ENCODE measurements around the gene C14orf180.
A peak's percentile ranks its signal among the peaks of the same experiment; 100 is the strongest.

C14orf180 gene

DNA sequence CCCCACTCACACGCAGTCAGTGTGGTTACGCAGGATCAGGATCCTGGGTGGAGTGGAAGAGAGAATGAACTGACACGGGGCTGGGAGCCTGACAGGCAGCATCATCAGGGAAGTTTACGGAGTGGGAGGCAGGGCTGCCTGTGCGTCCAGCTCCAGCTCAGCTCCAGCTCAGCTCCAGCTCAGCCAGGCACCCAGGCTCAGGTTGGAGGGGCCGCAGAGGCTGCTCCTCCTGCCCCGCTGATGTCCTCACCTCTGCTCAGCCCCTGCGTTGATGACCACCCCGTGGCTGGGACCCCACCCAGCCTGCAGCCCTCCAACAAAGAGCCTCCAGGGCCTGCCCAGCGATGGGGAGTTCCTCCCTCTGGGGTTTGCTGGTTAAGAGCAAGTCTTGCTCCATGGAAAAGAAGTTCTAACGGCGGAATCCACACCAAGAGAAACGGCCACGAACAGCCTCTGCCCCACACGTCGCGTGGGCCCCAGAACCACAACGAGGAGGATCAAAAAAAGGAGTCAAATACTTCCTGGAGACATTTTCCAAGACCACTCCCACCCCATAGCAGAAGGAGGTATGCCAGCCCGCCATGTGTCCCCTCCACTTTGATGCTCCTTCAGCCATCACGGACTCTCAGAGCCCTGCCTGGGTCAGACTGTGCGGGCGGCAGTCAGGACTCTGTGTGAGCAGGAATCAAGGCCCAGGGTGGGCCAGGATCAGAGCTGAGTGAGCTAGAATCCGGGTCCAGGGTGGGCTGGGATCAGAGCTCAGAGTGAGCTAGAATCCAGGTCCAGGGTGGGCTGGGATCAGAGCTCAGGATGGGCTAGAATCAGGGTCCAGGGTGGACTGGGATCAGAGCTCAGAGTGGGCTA is 17.7 kb upstream of the C14orf180 start:
- DNase-seq (ENCODE audit: low spot score), result no peak

DNA sequence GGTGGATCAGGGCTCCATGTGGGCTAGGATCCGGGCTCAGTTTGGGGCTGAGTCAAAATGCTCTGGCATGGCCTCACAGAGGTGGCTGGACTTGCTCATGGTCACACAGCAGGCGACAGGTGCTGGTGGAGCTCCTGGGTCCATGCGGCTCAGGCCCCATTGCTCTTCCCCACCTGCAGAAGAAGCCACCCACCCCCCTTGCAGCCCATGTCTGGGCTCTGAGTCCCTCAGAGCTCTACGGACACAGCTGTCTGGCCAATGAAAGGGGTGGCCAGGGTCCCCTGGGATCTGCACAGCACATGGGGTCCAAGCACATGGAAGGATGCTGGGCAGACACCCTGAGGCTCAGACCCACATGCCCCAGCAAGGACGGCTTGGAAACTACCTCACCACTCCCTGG is 17.0 kb upstream of the C14orf180 start:
- no peak for DNase-seq (ENCODE audit: low spot score)

DNA sequence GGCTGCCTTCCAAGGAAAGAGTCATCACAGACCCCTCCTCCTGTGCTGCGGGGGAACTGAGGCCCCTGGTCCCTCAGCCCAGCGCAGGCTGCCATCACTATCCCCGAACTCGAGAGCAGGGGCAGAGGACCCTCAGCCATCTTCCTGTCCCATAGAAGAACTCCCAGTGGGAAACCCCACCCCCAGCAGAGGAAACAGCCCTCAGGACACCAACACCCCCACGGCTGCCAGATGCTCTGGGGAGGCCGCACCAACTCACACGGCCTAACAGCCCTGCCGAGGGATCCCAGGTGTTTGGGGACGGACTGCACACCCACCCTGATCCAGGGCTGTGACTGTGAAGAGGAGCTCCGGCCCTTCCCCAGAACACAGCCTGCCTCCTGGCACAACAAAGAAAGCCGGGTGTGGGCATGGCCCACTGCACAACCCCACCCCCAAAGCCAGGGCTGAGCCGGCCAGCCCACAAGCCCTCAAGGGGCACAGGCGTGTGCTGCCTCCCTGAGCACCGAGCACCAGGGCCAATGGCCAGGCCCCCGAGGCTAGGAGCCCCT is 16.3 kb upstream of the C14orf180 start:
- DNase-seq (ENCODE audit: low spot score), result no peak

DNA sequence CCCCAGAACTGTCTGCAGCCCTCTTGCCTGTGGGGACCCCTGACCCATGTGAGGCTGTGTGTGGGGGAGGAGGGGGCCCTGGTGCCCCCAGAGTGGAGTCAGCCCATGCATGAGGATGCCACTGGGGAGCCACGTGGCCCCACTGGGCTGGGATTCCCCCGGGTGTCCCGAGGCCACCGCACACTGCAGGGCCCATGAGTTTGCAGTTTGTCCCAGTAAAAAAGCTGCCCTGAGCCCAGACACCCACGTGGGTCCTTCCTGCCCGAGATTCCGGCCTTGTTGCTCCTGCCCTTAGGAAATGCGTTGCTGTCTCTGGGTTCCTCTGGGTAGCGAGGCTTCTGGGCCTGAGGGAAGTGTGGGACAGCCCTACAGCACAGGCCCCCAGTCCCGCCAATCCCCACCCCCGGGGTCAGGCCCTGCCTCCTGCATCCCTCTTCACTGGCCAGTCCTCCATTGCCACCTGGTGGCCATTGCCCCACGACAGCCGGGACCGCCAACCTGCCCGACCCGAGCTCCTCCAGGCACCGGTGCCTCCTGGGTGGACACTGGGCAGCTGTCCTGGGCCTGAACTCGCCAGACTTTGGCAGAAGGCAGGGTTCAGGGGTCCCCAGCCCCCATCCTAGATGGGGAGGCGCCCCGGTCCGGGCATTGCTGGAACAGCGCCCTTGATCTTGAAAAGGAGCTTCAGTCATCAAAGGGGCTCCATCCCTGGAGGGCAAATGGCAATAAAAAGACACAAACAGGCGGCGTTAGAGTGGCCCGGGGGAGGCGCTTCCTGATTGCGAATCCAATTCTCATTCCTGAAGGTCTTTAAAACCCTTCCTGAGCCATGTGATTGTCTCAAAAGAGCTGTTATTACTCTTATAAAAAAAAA is 15.6 kb upstream of the C14orf180 start:
- DNase-seq (ENCODE audit: low spot score), result peak; percentile 74

DNA sequence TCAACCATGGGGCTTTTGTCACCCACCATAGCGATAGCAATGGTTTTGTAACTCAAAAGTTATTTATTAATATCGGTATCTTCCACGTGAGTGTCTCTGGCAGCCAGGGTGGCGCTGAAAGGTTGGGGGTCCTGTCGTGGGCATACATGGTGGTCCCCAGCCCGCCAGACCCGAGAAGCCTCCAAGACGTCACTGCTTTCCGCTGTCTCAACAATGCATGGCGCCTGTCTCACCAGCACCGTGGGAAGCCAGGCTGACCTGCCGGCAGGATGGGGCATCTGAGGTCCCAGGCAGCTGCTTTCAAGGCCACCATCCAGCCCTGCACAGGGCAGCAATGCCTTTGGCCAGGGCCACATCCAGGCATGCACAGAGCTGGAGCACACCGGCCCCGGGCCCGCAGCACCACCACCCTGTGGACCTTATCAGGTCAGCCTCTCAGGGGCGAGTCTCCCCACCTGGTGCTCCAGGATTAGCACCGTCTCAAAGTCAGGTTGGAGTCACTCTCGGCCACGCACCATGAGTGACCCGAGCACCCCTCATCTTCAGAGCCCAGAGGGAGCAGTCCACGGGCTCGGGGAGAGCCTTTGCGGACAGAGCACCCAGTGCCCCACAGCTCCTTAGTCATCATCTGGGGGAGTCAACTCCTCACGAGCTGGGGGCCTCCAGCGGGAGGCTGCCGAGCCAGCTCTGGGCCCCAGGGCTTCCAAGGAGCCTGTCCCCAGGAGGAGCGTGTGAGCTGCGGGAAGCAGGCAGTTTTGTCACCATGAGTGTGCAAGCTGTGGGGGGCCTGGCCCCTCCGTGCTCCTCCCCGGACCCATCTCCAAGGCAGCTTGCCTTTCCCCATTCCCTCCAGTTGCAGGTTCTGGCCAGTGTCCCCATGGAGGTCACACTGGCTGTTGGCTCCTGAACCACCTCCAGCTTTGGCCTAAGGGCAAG is 14.6 kb upstream of the C14orf180 start:
- DNase-seq (ENCODE audit: low spot score), result no peak

DNA sequence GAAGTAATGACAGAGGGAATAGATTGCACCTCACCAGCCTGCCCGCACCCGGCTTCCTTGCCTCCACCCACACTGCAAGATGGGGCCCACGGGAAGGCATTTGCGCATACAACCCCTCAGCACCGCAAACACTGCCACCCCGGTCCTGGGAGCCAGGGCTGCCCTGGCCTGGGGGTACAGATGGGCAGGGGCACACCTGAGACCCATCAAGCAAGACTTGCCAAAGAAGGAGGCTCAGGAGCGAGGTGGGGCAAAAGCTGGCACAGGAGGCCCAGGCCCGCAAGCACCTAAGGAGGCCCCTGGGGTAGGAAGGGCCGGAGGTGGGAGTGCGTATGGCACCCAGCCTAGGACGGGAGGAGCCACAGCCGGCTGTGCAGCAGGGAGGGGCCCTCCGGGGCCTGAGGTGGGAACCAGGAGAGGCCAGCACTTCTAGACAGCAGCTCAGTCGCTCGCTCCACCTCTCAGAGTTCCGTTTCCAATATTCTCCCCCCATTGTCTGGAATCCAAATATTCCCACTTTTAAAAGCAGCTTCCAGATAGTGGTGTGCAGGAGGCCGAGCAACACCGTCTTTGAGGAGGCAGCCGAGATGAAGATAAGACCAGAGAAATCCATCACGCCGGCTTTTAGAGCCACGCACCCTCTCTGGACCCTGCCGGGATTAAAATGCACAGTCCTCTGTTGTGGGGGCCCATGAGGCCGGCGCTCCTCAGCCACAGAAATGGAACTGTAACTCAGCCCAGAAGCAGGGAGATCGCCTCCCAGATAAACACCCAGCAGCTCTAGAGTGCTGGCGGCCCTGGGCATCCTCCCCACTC is 12.2 kb upstream of the C14orf180 start:
- DNase-seq (ENCODE audit: low spot score), result no peak

DNA sequence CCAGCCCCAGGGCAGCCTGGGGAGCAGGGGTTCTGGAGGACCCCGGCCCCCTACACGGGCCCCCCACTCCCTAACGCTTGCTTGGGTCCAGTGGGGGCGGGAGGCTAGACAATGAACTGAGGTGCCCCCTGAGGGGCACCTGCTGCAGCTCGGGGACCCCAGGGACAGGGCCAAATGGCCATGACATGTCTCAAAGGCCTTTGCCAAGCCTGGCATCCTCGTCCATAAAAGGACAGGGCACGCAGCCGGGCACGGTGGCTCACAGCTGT is 11.7 kb upstream of the C14orf180 start:
- no peak for DNase-seq (ENCODE audit: low spot score)

DNA sequence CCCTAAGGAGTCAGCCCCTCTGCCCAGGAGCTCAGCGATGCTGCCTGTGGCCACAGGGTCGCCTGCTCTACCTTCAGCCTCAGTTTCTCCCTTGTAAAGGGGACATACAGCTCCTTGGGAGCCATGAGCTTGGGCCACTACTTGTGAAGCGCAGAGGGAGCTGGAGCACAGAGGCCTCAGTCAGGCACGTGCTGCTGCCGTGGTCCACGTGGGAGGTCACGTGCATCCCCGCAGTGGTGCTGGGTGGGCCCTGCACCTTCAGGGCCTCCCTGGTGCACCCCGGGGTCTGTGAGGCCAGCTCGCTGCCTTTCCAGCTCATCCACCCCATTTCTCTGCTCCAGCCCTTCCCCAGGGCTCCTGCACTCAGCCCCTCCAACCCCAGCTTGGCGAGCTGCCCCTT is 10.9 kb upstream of the C14orf180 start:
- no peak for DNase-seq (ENCODE audit: low spot score)

DNA sequence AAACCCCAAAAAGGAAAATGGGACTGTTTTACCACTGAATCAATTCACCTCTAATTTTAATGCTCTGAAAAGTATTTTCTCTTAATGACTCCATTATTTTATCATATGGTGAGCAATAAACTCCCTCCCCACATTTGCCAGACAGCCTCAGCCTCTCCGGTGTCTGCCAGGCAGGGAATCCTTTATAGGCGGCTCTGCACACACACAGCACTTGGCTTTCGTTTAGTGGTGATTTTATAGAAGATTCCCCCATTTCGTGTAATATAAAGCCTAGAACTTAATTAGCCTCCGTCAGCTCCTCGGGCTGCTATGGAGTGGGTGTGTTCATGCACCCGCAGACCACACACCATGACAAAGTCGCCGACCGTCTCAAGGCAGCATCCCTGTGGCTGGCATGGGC is 10.1 kb upstream of the C14orf180 start:
- DNase-seq (ENCODE audit: low spot score), result no peak

DNA sequence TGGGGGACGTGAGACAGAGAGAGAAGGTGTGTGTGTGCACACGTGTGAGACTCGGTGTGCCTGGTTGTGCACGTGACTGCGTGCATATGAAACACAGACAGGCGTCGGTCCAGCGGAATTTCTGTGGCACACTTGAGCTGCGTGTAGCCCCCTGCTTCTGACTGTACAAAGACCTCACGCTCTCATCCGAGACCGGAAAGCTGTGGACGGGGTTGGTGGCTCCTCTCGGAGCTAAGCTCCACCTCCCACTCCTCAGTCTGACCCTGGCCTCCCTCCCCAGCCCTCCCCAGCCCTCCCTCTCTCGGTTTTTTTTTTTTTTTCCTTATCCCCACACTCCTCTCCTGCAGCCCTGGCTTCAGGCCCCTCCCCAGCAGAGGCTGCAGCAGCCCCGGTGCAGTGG is 8.3 kb upstream of the C14orf180 start:
- no peak for DNase-seq (ENCODE audit: low spot score)

DNA sequence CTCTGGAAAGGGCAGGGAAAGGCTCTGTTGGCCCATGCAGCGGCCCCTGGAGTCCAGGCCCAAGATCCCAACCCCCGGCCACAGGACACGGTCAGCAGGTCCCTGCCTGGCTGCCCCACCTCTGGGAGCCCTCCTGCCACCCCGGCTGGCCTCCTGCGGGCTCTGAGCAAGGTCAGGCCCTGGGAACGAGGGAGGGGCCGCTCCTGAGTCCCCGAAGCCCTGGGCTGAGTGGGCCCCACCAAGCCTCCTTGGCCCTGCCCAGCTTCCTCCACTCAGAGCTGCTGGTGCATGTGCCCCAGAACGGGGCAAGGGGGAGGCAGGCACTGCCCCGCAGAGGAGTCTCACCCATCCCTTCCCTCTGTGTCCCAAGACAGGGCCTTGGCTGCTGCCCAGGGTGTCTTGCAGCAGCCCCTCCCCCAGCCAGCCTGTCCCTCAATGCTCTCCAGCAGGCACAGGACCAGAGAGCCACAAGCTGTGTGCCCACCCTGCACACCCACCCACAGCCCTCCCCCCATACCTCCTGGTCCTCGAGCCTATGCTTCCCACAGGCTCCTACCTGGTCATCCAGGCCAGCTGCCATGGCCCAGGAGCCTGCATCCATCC is 7.4 kb upstream of the C14orf180 start:
- DNase-seq (ENCODE audit: low spot score), result no peak

DNA sequence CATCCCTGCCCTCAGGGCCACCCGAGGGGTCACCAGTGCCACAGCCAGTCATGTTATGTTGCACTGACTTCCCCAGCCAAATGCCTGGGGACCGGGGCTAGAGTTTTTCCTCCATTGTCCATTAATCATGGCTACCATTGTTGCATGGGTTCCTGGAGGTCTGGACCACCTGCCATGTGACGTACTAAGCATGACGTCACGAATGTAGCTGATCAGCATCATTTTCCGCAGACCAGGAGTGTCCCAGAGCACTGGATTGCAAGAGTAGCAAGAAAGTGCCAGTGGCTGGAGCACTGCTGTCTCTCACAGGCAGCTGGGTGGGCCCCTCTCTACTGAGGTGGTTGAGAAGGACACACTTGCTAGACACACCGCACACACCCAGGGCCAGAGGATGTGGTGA is 6.9 kb upstream of the C14orf180 start:
- no peak for DNase-seq (ENCODE audit: low spot score)

DNA sequence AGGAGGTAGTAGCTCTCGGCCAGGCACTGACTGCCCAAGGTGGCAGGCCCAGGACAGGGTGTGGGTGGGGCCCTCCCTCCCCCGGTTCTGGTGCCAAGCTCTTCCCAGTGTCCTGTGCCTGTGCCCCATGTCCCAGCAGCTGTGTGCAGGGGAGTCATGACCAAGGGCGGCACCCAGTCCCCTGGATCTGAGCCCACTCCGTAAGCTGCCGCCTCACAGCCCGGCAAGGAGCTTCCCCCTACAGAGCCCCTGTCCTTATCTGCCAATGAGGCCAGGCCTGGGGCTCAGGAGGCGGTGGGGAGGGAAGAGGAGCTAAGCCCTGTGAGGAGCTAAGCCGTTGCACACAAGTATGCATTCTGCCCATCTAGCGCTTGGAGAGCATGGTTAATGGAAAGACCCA is 5.6 kb upstream of the C14orf180 start:
- no peak for DNase-seq (ENCODE audit: low spot score)

DNA sequence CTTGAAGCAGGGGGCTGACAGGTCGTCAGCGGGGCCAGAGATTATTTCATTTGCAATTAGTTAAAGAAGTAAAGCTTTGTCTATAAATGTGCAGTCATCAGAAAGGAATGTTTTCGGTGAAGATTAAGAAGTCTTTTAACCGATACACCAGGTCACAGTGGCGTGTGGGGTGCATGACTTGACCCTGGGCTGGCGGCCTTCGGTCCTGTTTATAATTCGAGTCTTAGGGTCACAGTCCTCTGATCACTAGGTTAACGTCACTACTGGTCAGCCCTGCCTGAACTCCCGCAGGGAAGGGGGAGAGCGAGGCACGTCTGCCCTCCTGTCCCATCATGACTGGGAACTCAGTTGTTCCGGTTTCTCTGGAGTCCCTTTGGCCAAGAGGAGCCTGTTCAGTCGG is 5.0 kb upstream of the C14orf180 start:
- no peak for DNase-seq (ENCODE audit: low spot score)

DNA sequence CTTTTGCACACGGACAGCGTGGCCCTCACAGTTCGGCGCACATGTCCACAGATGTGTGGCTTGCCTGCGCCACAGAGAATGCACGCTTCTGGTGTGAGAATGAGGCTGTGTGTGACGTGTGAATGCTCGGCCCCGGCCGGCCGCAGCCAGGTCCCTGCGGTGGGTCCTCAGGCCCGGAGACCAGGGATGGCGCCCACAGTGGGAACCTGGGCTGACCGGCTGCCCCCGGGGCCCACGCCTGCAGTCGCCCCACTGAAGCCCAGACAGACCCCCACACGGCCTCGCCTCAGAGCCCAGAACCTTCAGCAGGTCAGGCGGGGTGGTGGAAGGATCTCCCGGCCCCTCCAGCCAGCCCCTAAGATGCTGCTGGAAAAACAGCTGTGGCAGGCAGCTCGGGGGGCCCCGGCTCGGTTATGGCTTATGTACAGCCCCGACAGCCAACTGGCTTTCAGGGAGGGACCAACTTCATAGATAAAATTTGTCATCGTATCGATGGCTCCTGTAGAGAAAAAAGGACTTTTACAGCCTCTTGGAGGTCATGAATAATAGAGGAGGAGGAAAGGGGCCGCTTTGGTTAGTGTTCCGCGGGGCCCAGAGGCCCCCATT is 4.5 kb upstream of the C14orf180 start:
- no peak for DNase-seq (ENCODE audit: low spot score)

DNA sequence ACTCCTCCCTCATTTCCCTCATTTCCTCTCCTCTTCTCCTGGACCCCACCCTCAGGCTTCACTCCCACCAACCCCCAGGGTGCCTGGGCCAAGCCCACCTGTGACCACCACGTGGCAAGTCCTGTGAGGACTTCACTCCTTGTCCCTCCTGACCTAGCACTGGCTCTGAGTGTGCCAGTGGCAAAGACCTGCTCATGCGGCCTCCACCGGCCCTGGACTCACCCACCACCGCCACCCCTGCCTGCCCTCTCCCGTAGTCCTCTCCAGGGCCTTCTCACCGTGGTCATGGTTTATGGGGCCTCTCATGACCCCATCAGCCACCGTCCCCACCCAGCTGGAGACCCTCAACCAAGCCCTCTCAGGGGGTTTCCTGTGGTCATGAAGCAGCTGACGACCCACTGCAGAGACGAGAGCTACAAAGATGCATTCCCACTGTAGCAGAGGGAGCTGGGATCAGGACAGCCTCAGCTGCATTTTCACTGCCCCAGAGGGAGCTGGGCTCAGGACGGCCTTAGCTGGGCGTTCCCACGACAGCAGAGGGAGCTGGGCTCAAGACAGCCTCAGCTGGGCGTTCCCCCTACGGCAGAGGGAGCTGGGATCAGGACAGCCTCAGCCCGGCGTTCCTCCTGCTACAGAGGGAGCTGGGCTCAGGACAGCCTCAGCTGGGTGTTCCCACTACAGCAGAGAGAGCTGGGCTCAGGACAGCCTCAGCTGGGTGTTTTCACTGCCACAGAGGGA is 3.2 kb upstream of the C14orf180 start:
- no peak for DNase-seq (ENCODE audit: low spot score)

DNA sequence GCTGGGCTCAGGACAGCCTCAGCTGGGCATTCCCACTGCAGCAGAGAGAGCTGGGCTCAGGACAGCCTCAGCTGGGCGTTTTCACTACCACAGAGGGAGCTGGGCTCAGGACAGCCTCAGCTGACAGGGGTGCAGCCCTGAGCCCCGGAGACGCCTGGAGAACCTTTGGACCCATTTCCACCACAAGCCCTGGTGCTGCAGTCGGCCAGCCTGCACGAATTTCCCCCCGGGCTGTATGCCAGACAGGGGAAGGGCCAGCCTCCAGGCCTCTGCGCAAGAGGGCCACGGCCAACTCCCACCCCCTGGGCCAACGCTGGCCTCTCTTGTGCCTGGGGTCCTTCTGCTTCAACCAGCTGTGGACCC is 2.6 kb upstream of the C14orf180 start:
- no peak for DNase-seq (ENCODE audit: low spot score)

DNA sequence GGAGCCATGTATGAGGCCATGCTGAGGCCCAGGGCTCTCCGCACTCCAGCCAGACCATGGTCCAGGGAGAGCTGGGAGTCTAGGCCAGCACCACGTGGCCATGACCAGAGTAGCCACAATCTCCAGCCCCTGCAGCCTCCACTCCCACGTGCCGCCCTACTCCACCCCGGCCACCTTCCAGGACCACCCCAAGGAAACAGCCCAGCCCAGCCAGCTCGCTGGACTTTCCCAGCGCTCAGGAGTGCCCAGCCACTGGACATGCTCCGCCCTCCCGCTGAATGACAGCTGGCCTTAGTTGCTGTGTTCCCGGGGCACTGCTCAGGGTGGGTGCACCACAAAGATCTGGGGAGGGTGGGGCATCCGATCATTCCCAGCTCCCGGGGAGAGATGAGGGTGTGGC is 2.1 kb upstream of the C14orf180 start:
- DNase-seq (ENCODE audit: low spot score), result no peak

DNA sequence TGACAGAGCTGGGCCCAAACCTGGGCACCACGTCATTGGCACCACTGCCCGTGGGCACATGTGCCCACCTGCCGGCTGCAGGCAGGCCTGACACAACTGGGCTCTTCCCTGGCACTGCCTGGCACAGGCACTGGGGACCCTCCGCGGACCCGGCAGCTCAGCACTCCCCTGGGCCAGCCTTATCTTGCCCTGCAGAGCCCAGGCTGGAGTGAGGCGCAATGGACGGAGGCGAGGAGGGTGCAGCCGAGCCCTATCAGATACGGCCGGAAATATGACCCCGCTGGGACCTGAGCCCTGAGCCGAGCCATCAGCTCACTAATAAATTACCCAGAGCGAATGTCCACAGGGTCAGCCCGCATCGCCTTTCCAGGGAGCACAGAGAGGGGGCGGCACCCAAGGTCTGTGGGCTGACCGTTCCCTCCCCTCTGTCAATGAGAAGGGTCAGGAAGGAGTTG is 1.7 kb upstream of the C14orf180 start:
- no peak for DNase-seq (ENCODE audit: low spot score)

DNA sequence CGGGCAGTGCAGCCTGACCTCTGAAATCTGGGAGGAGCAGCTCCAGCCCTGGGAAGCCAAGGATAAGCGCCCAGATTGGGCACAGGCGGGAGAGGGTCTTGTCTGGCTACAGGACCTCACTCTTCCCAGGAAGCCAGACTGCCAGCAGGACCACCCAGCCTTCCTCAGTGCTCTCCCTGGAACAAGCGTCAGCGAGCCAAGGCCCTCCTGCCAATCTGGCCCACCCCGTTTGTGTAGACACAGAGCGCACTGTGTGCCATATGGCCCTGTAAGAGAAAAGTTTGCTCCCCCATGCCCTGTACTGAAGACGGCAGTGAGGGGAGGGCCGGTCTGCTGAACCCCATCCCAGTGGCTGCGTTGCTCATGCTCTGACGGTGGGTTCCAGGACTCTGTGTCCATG is 1.2 kb upstream of the C14orf180 start:
- DNase-seq (ENCODE audit: low spot score), result no peak
